ENCODE data around the gene ZNF286A. TPM values are rescaled to one million over a fixed set of nuclear protein-coding genes. Genes with fewer than 3 reads are reported as not detected.

ZNF286A gene
- total RNA-seq, 1 experiment from 2014 or later = 19.4 TPM

- Mint-ChIP-seq H3K36me3 (ENCODE audit: insufficient read depth, unreplicated experiment) (peaks cover 12% of the 10 kb centered on the region), H3K9me3 (ENCODE audit: unreplicated experiment) (no peaks in the 10 kb centered on the region), H3K27me3 (ENCODE audit: insufficient read depth, unreplicated experiment) (no peaks in the 10 kb centered on the region), H3K4me1 (ENCODE audit: low read depth, unreplicated experiment) (peaks cover 20% of the 10 kb centered on the region), H3K27ac (ENCODE audit: unreplicated experiment) (peak overlapping the region; percentile 72), H3K4me3 (ENCODE audit: unreplicated experiment) (no peak overlapping the region)
- H3K4me1 ChIP-seq = peaks cover 51% of the 10 kb centered on the region
- CTCF ChIA-PET = no interaction called here
- DNase-seq = no peak
- no peak for TF ChIP-seq CTCF (IDR thresholded peaks at IDR 0.05; ENCODE audit: insufficient read depth in 1 of 2, low read depth in 1 of 2, low read length in 1 of 2, severe bottlenecking in 1 of 2, unreplicated experiment in 1 of 2)
- no peak overlapping the region for H3K4me3 ChIP-seq (ENCODE audit: low read depth, low read length)
- H3K36me3 ChIP-seq (ENCODE audit: control insufficient read depth, insufficient read depth, low read length) = no peaks in the 10 kb centered on the region
- POLR2A ChIA-PET = interaction anchor here (0.7 kb wide), 1 partner anchor 40 kb away, joined by 5 read pairs; the partner anchor contains the start of gene ZNF286A
- BruUV-seq (replicated peaks) = no TSS peak
- intact Hi-C loops (cut with micrococcal nuclease; ENCODE audit: unreplicated experiment) = loop anchor here (5.0 kb wide), 1 partner anchor 38 kb away; the partner anchor contains the start of gene ZNF286A
- no peaks in the 10 kb centered on the region for H3K27me3 ChIP-seq (replicated peaks; ENCODE audit: control insufficient read depth, insufficient read depth, low read length)
- H3K9me3 ChIP-seq = no peaks in the 10 kb centered on the region
Measured at GRCh38 chr17:15659236-15659635, 40.3 kb upstream of the ZNF286A start.

- Mint-ChIP-seq H3K4me3 (ENCODE audit: unreplicated experiment) (no peak overlapping the region), H3K27me3 (ENCODE audit: insufficient read depth, unreplicated experiment) (no peaks in the 10 kb centered on the region), H3K4me1 (ENCODE audit: low read depth, unreplicated experiment) (peaks cover 17% of the 10 kb centered on the region), H3K27ac (ENCODE audit: unreplicated experiment) (peak overlapping the region; percentile 72), H3K9me3 (ENCODE audit: unreplicated experiment) (no peaks in the 10 kb centered on the region), H3K36me3 (ENCODE audit: insufficient read depth, unreplicated experiment) (peaks cover 15% of the 10 kb centered on the region)
- H3K36me3 ChIP-seq (ENCODE audit: control insufficient read depth, insufficient read depth, low read length) = no peaks in the 10 kb centered on the region
- ChIA-PET CTCF (no interaction called here), POLR2A (interaction anchor here (0.7 kb wide), 1 partner anchor 40 kb away, joined by 5 read pairs; the partner anchor contains the start of gene ZNF286A)
- intact Hi-C loops (cut with micrococcal nuclease; ENCODE audit: unreplicated experiment) = loop anchor here (5.0 kb wide), 1 partner anchor 38 kb away; the partner anchor contains the start of gene ZNF286A
- H3K27me3 ChIP-seq (replicated peaks; ENCODE audit: control insufficient read depth, insufficient read depth, low read length) = no peaks in the 10 kb centered on the region
- no peak overlapping the region for H3K4me3 ChIP-seq (ENCODE audit: low read depth, low read length)
- peak; percentile 63 to 85 for DNase-seq
- TF ChIP-seq CTCF (IDR thresholded peaks at IDR 0.05; ENCODE audit: insufficient read depth in 1 of 2, low read depth in 1 of 2, low read length in 1 of 2, severe bottlenecking in 1 of 2, unreplicated experiment in 1 of 2) = no peak
- BruUV-seq (replicated peaks) = no TSS peak
- peaks cover 46% of the 10 kb centered on the region for H3K4me1 ChIP-seq
- no peaks in the 10 kb centered on the region for H3K9me3 ChIP-seq
Measured at GRCh38 chr17:15659663-15660062, 39.9 kb upstream of the ZNF286A start.

- H3K9me3 ChIP-seq = no peaks in the 10 kb centered on the region
- peaks cover 15% of the 10 kb centered on the region for H3K36me3 Mint-ChIP-seq (ENCODE audit: insufficient read depth, unreplicated experiment)
- peaks cover 12% of the 10 kb centered on the region for H3K4me1 Mint-ChIP-seq (ENCODE audit: low read depth, unreplicated experiment)
- H3K27ac Mint-ChIP-seq (ENCODE audit: unreplicated experiment) = peak overlapping the region; percentile 72
- H3K4me3 ChIP-seq (ENCODE audit: low read depth, low read length) = no peak overlapping the region
- no peaks in the 10 kb centered on the region for H3K9me3 Mint-ChIP-seq (ENCODE audit: unreplicated experiment)
- TF ChIP-seq CTCF (IDR thresholded peaks at IDR 0.05; ENCODE audit: insufficient read depth in 1 of 2, low read depth in 1 of 2, low read length in 1 of 2, severe bottlenecking in 1 of 2, unreplicated experiment in 1 of 2) = no peak
- ChIA-PET POLR2A (no interaction called here), CTCF (no interaction called here)
- H3K36me3 ChIP-seq (ENCODE audit: control insufficient read depth, insufficient read depth, low read length) = no peaks in the 10 kb centered on the region
- H3K4me3 Mint-ChIP-seq (ENCODE audit: unreplicated experiment) = no peak overlapping the region
- no peak for DNase-seq
- no TSS peak for BruUV-seq (replicated peaks)
- no peaks in the 10 kb centered on the region for H3K27me3 Mint-ChIP-seq (ENCODE audit: insufficient read depth, unreplicated experiment)
- H3K4me1 ChIP-seq = peaks cover 44% of the 10 kb centered on the region
- H3K27me3 ChIP-seq (replicated peaks; ENCODE audit: control insufficient read depth, insufficient read depth, low read length) = no peaks in the 10 kb centered on the region
- intact Hi-C loops (cut with micrococcal nuclease; ENCODE audit: unreplicated experiment) = no loop called here
Measured at GRCh38 chr17:15660077-15660476, 39.5 kb upstream of the ZNF286A start.

Data from Caco-2 (cell line).